Common myeloid progenitor, CD34-positive (primary cell): ENCODE measurements around the gene TMC6.
A peak's percentile ranks its signal among the peaks of the same experiment; 100 is the strongest.
"Not testable (repeated sequence)": the region's sequence is repeated elsewhere in the genome, so short reads cannot be mapped to it uniquely, and the experiment has no call there.

Experiments used
- CTCF ChIA-PET: fragments of 350-600 bp; sonication (Branson Sonifier 250); formaldehyde crosslinking; loops from one replicate; lab custom pipeline; 2021; ENCODE audit warnings: antibody characterized with exemption; lab: Charles Lee
- POLR2A ChIA-PET: fragments of 350-600 bp; sonication (Branson Sonifier 250); formaldehyde crosslinking; loops from one replicate; lab custom pipeline; 2021; ENCODE audit warnings: antibody characterized with exemption; lab: Charles Lee
- DNase-seq, 3 donors: peaks; one replicate each; pipeline versions ENCODE4 v3.0.0 to v3.0.0-alpha.2; 2013
- H3K27ac ChIP-seq, 2 experiments: 1 replicate in 1 of 2; 2 replicates in 1 of 2; pipeline ENCODE4 v1.7.0; 2013; ENCODE audit warnings: inconsistent platforms in 2 of 2, low read length in 2 of 2, mild to moderate bottlenecking in 2 of 2, low read depth in 1 of 2, moderate library complexity in 1 of 2; ENCODE audit not compliant: severe bottlenecking in 2 of 2, insufficient read depth in 1 of 2, poor library complexity in 1 of 2
- H3K27me3 ChIP-seq, 5 experiments: replicated peaks in 2 of 5; 1 replicate in 3 of 5; 2 replicates in 2 of 5; pipeline versions ENCODE4 v1.6.1 to v1.7.0; 2013; ENCODE audit warnings: low read length in 4 of 5, mild to moderate bottlenecking in 2 of 5, moderate library complexity in 2 of 5, inconsistent platforms in 1 of 5; ENCODE audit not compliant: insufficient read depth in 5 of 5, control insufficient read depth in 4 of 5
- H3K36me3 ChIP-seq, 4 experiments: 1 replicate in 2 of 4; 2 replicates in 2 of 4; pipeline versions ENCODE4 v1.6.1 to v1.7.0; 2013; ENCODE audit warnings: low read length in 3 of 4, control low read depth in 1 of 4, mild to moderate bottlenecking in 1 of 4; ENCODE audit not compliant: control insufficient read depth in 4 of 4, insufficient read depth in 4 of 4
- H3K4me1 ChIP-seq, 4 experiments: 1 replicate in 3 of 4; 2 replicates in 1 of 4; pipeline versions ENCODE4 v1.6.1 to v1.7.1; 2013; ENCODE audit warnings: low read length in 3 of 4, mild to moderate bottlenecking in 3 of 4, control low read depth in 1 of 4, inconsistent platforms in 1 of 4, moderate library complexity in 1 of 4; ENCODE audit not compliant: control insufficient read depth in 4 of 4, insufficient read depth in 4 of 4; ENCODE audit errors: control extremely low read depth in 1 of 4
- H3K4me3 ChIP-seq, 7 experiments: 1 replicate in 4 of 7; 2 replicates in 3 of 7; pipeline versions ENCODE4 v1.5.1 to v1.7.0; 2013; ENCODE audit warnings: mild to moderate bottlenecking in 7 of 7, low read length in 6 of 7, moderate library complexity in 6 of 7, inconsistent platforms in 2 of 7, low read depth in 2 of 7, control low read depth in 1 of 7; ENCODE audit not compliant: insufficient read depth in 4 of 7, control insufficient read depth in 1 of 7; ENCODE audit errors: extremely low read depth in 1 of 7
- H3K9me3 ChIP-seq, 5 experiments: 1 replicate in 4 of 5; 2 replicates in 1 of 5; pipeline versions ENCODE4 v1.6.1 to v1.7.1; 2013; ENCODE audit warnings: low read length in 4 of 5, mild to moderate bottlenecking in 2 of 5, inconsistent platforms in 1 of 5, low read depth in 1 of 5, moderate library complexity in 1 of 5; ENCODE audit not compliant: control insufficient read depth in 4 of 5, insufficient read depth in 2 of 5; ENCODE audit errors: control extremely low read depth in 1 of 5
- WGBS: methylation state at CpG from one replicate; pipeline ENCODE4 v1.1.5; 2013; ENCODE audit not compliant: insufficient coverage; 5-methylcytosine and 5-hydroxymethylcytosine counted together

The TMC6 gene

GRCh38 chr17:78120537-78120936 is 8.0 kb downstream of the TMC6 start:
- POLR2A ChIA-PET: interaction anchor here (3.0 kb wide), 1 partner anchor 10 kb away, joined by 11 read pairs; the partner anchor contains the start of gene TMC8

GRCh38 chr17:78118801-78119241 is 9.7 kb downstream of the TMC6 start:
- DNase-seq: no peak
- no peak overlapping the region for H3K27ac ChIP-seq
- WGBS: 95% methylated on average over 13 of the region's 14 CpGs
- H3K9me3 ChIP-seq: no peaks in the 10 kb centered on the region
- ChIA-PET CTCF (interaction anchor here (1.7 to 4.4 kb wide), 3 partner anchors 11 to 65 kb away, joined by 6 to 52 read pairs (median 7); partner anchors contain the start of gene TMC8), POLR2A (interaction anchor here (3.0 kb wide), 1 partner anchor 12 kb away, joined by 11 read pairs; the partner anchor contains the start of gene TMC8)
- peaks cover 0 to 44% (median 35%) of the 10 kb centered on the region in 4 experiments for H3K4me1 ChIP-seq
- H3K27me3 ChIP-seq: no peaks in the 10 kb centered on the region
- H3K36me3 ChIP-seq: peaks cover 0 to 77% (median 39%) of the 10 kb centered on the region in 4 experiments
- no peak overlapping the region for H3K4me3 ChIP-seq

More at GRCh38 chr17:78120537-78120936, 8.0 kb downstream of the TMC6 start:
- H3K9me3 ChIP-seq: no peaks in the 10 kb centered on the region
- CTCF ChIA-PET: interaction anchor here (1.2 to 4.4 kb wide), 4 partner anchors 15 to 130 kb away, joined by 3 to 52 read pairs (median 10); partner anchors contain the start of gene TK1
- no peak overlapping the region for H3K4me3 ChIP-seq
- peaks cover 0 to 61% (median 52%) of the 10 kb centered on the region in 4 experiments for H3K4me1 ChIP-seq
- no peaks in the 10 kb centered on the region for H3K27me3 ChIP-seq
- WGBS: 95% methylated on average over 12 of the region's 13 CpGs
- no peak for DNase-seq
- H3K27ac ChIP-seq: no peak overlapping the region
- peaks cover 2 to 80% (median 34%) of the 10 kb centered on the region in 4 experiments for H3K36me3 ChIP-seq

- Histone ChIP-seq H3K36me3 (peaks cover 0 to 76% (median 39%) of the 10 kb centered on the region in 4 experiments), H3K27ac (no peak overlapping the region), H3K27me3 (no peaks in the 10 kb centered on the region), H3K4me3 (peak overlapping the region in 2 of 7 experiments; percentile 4 to 23), H3K4me1 (peaks cover 0 to 34% (median 26%) of the 10 kb centered on the region in 4 experiments), H3K9me3 (no peaks in the 10 kb centered on the region)
- ChIA-PET POLR2A (no interaction called here), CTCF (interaction anchor here (0.8 to 9.4 kb wide), 11 partner anchors 9 to 305 kb away, joined by 3 to 122 read pairs (median 4); partner anchors contain the start of genes TMC6 and TMC8)
- WGBS: 62% methylated on average over 35 of the region's 41 CpGs
- DNase-seq: peak in 2 of 3 donors; percentile 41 to 43
These were observed 11.3 kb downstream of the TMC6 start for GRCh38 chr17:78117027-78117981.

- H3K36me3 ChIP-seq: peaks cover under 1 to 75% (median 42%) of the 10 kb centered on the region in 4 experiments
- no peaks in the 10 kb centered on the region for H3K9me3 ChIP-seq
- peaks cover 0 to 25% (median 17%) of the 10 kb centered on the region in 4 experiments for H3K4me1 ChIP-seq
- H3K27ac ChIP-seq: no peak overlapping the region
- 96% methylated on average over 9 of the region's 9 CpGs for WGBS
- CTCF ChIA-PET: interaction anchor here (0.8 to 9.4 kb wide), 10 partner anchors 10 to 306 kb away, joined by 3 to 122 read pairs (median 4); partner anchors contain the start of genes TMC6 and TMC8
- no peak overlapping the region for H3K4me3 ChIP-seq
- POLR2A ChIA-PET: no interaction called here
- no peaks in the 10 kb centered on the region for H3K27me3 ChIP-seq
- DNase-seq: no peak
These were observed 12.1 kb downstream of the TMC6 start for GRCh38 chr17:78116411-78116810.

- WGBS: 96% methylated on average over 12 of the region's 18 CpGs
- CTCF ChIA-PET: interaction anchor here (0.8 to 9.4 kb wide), 11 partner anchors 10 to 306 kb away, joined by 3 to 122 read pairs (median 4); partner anchors contain the start of genes TMC6 and TMC8
- H3K9me3 ChIP-seq, H3K27me3 ChIP-seq, H3K27ac ChIP-seq, DNase-seq, H3K4me3 ChIP-seq, POLR2A ChIA-PET: not testable (repeated sequence)
- H3K36me3 ChIP-seq: peaks cover 6 to 75% (median 47%) of the 10 kb centered on the region in 4 experiments
- H3K4me1 ChIP-seq: peaks cover 0 to 19% (median 11%) of the 10 kb centered on the region in 4 experiments
These were observed 12.8 kb downstream of the TMC6 start for GRCh38 chr17:78115803-78116202.

- Histone ChIP-seq H3K4me3 (no peak overlapping the region), H3K4me1 (peaks cover 0 to 16% (median 8%) of the 10 kb centered on the region in 4 experiments), H3K27ac (no peak overlapping the region), H3K36me3 (peaks cover 6 to 77% (median 51%) of the 10 kb centered on the region in 4 experiments), H3K27me3 (no peaks in the 10 kb centered on the region), H3K9me3 (no peaks in the 10 kb centered on the region)
- WGBS: 97% methylated on average over 15 of the region's 28 CpGs
- ChIA-PET CTCF (interaction anchor here (0.6 to 9.4 kb wide), 12 partner anchors 10 to 1365 kb away, joined by 3 to 122 read pairs (median 4); partner anchors contain the start of genes TMC6 and TMC8), POLR2A (interaction anchor here (0.9 to 1.1 kb wide), 2 partner anchors 12 to 19 kb away, joined by 3 read pairs; no protein-coding TSS in a partner anchor)
- no peak for DNase-seq
These were observed 13.5 kb downstream of the TMC6 start for GRCh38 chr17:78114831-78115723.
